ENCODE results near the gene GTF2A1.

GRCh38 chr14:81162941-81163340 is 57.8 kb downstream of the GTF2A1 start:
- TF ChIP-seq ZNF274 (IDR thresholded peaks at IDR 0.05; ENCODE audit: low read depth, low read length) (no peak), SUZ12 (IDR thresholded peaks at IDR 0.05; ENCODE audit: extremely low read depth, insufficient read depth, insufficient read length) (no peak), YY1 (IDR thresholded peaks at IDR 0.05; ENCODE audit: insufficient read depth, insufficient read length) (no peak)

Measured in NT2/D1 (cell line).